ENCODE data around the gene CAPG.

- TF ChIP-seq MEF2A (IDR thresholded peaks at IDR 0.05; ENCODE audit: insufficient read depth, low read depth, low read length), result no peak
- TF ChIP-seq YY1 (IDR thresholded peaks at IDR 0.05; ENCODE audit: low read depth, low read length), result no peak
- no peak for TF ChIP-seq BHLHE40 (IDR thresholded peaks at IDR 0.05; ENCODE audit: borderline replicate concordance in 1 of 2, low read depth in 2 of 2, low read length in 1 of 2)
- TF ChIP-seq CTCF (IDR thresholded peaks at IDR 0.05 in 2 of 3, conservative IDR thresholded peaks at IDR 0.05 in 1 of 3; ENCODE audit: control insufficient read depth in 2 of 3, extremely low read depth in 1 of 3, insufficient read depth in 1 of 3, low read depth in 3 of 3, low read length in 3 of 3), result no peak
- TF ChIP-seq EZH2 (IDR thresholded peaks at IDR 0.05; ENCODE audit: borderline replicate concordance, control insufficient read depth, low read depth, low read length), result no peak
Measured at GRCh38 chr2:85368921-85369320, 41.2 kb downstream of the CAPG start.
